ENCODE measurements around the gene DNAJB5. TPM values are rescaled to one million over a fixed set of nuclear protein-coding genes. Genes with fewer than 3 reads are reported as not detected.
"Not testable (repeated sequence)": the region's sequence is repeated elsewhere in the genome, so short reads cannot be mapped to it uniquely, and the experiment has no call there.

DNAJB5 gene
- total and polyA plus RNA-seq, 7 donors, result 0.92 to 58.7 (median 27.8) TPM

- H3K27ac ChIP-seq, result no peak overlapping the region
- no peak for TF ChIP-seq CTCF (IDR thresholded peaks at IDR 0.05)
- TF ChIP-seq EP300 (IDR thresholded peaks at IDR 0.05), result no peak
- no peak for TF ChIP-seq POLR2AphosphoS5 (IDR thresholded peaks at IDR 0.05)
- TF ChIP-seq POLR2A (IDR thresholded peaks at IDR 0.05), result no peak
- intact Hi-C loops (cut with DNase I), result no loop called here
- no peak overlapping the region for H3K4me3 ChIP-seq
- H3K36me3 ChIP-seq, result peaks cover 3 to 49% (median 10%) of the 10 kb centered on the region in 4 donors
- no peak for DNase-seq
- peaks cover 4 to 5% (median 4%) of the 10 kb centered on the region in 4 donors for H3K9me3 ChIP-seq
- no peaks in the 10 kb centered on the region for H3K27me3 ChIP-seq
- 93 to 95% methylated on average over 3 of the region's 3 CpGs for WGBS, 2 donors
- no peaks in the 10 kb centered on the region for H3K4me1 ChIP-seq
These were observed 20.9 kb downstream of the DNAJB5 start for GRCh38 chr9:35010351-35010958.

- peaks cover 4 to 5% (median 4%) of the 10 kb centered on the region in 4 donors for H3K9me3 ChIP-seq
- intact Hi-C loops (cut with DNase I), result no loop called here
- H3K4me3 ChIP-seq, result no peak overlapping the region
- H3K27ac ChIP-seq, result no peak overlapping the region
- DNase-seq, result no peak
- H3K27me3 ChIP-seq, result no peaks in the 10 kb centered on the region
- 73 to 81% methylated on average over 2 of the region's 2 CpGs for WGBS, 2 donors
- TF ChIP-seq POLR2A (IDR thresholded peaks at IDR 0.05), result no peak
- TF ChIP-seq POLR2AphosphoS5 (IDR thresholded peaks at IDR 0.05), result no peak
- no peak for TF ChIP-seq CTCF (IDR thresholded peaks at IDR 0.05)
- TF ChIP-seq EP300 (IDR thresholded peaks at IDR 0.05), result no peak
- H3K36me3 ChIP-seq, result peaks cover under 1 to 44% (median 10%) of the 10 kb centered on the region in 4 donors
- H3K4me1 ChIP-seq, result no peaks in the 10 kb centered on the region
These were observed 25.0 kb downstream of the DNAJB5 start for GRCh38 chr9:35014517-35014916.

GRCh38 chr9:35023443-35023842 lies 33.9 kb downstream of the DNAJB5 start:
- H3K9me3 ChIP-seq; DNase-seq; intact Hi-C loops (cut with DNase I); H3K4me1 ChIP-seq; H3K27me3 ChIP-seq; H3K27ac ChIP-seq; H3K4me3 ChIP-seq: not testable (repeated sequence)
- peaks cover 0 to 31% (median 0%) of the 10 kb centered on the region in 4 donors for H3K36me3 ChIP-seq
- 37 to 80% methylated on average over 5 of the region's 5 CpGs for WGBS, 2 donors

GRCh38 chr9:35026671-35027070 lies 37.1 kb downstream of the DNAJB5 start:
- H3K36me3 ChIP-seq, result peaks cover 0 to 20% (median 0%) of the 10 kb centered on the region in 4 donors
- intact Hi-C loops (cut with DNase I), result no loop called here
- no peak overlapping the region for H3K4me3 ChIP-seq
- no peaks in the 10 kb centered on the region for H3K4me1 ChIP-seq
- H3K9me3 ChIP-seq, result no peaks in the 10 kb centered on the region
- TF ChIP-seq POLR2AphosphoS5 (IDR thresholded peaks at IDR 0.05) (no peak), CTCF (IDR thresholded peaks at IDR 0.05) (no peak), POLR2A (IDR thresholded peaks at IDR 0.05) (no peak), EP300 (IDR thresholded peaks at IDR 0.05) (no peak)
- no peak overlapping the region for H3K27ac ChIP-seq
- 73 to 87% methylated on average over 3 of the region's 3 CpGs for WGBS, 2 donors
- no peaks in the 10 kb centered on the region for H3K27me3 ChIP-seq
- DNase-seq, result no peak

GRCh38 chr9:35027374-35027773 lies 37.8 kb downstream of the DNAJB5 start:
- intact Hi-C loops (cut with DNase I), result no loop called here
- Histone ChIP-seq H3K36me3 (peaks cover 0 to 18% (median under 1%) of the 10 kb centered on the region in 4 donors), H3K27me3 (no peaks in the 10 kb centered on the region), H3K9me3 (no peaks in the 10 kb centered on the region), H3K27ac (no peak overlapping the region), H3K4me3 (no peak overlapping the region), H3K4me1 (no peaks in the 10 kb centered on the region)
- 70 to 83% methylated on average over 1 of the region's 1 CpG for WGBS, 2 donors
- no peak for DNase-seq
- TF ChIP-seq POLR2A (IDR thresholded peaks at IDR 0.05) (no peak), POLR2AphosphoS5 (IDR thresholded peaks at IDR 0.05) (no peak), CTCF (IDR thresholded peaks at IDR 0.05) (no peak), EP300 (IDR thresholded peaks at IDR 0.05) (no peak)
